PC-3 (cell line): Measurements from ENCODE around the gene ZFHX3. TPM values are rescaled to one million over a fixed set of nuclear protein-coding genes. Genes with fewer than 3 reads are reported as not detected.

Experiments used
- ATAC-seq: fragments of 200-7000 bp; cut with Tn5 transposase; 2 replicates; pipeline ENCODE4 v1.9.1; 2020; ENCODE audit warnings: mild to moderate bottlenecking, moderate library complexity
- BruUV-seq: library from RNA; stranded (reverse); fragments of 400-500 nt; replicated peaks from 2 replicates; lab custom pipeline; 2021; lab: Mats Ljungman, UMichigan
- CTCF ChIA-PET: fragments of 300-600 bp; sonication (Branson Sonifier 250); formaldehyde crosslinking; loops from one replicate; lab custom pipeline; 2022; ENCODE audit warnings: antibody characterized with exemption; lab: Charles Lee
- POLR2A ChIA-PET: fragments of 300-600 bp; sonication (Branson Sonifier 250); formaldehyde crosslinking; loops from one replicate; lab custom pipeline; 2022; ENCODE audit warnings: antibody characterized with exemption; ENCODE audit not compliant: unreplicated experiment; lab: Charles Lee
- DNase-seq: peaks from one replicate; pipeline ENCODE4 v3.0.0-alpha.2; 2015
- H2AFZ ChIP-seq: fragments of 300-600 bp; sonication (generic); 2 replicates; pipeline ENCODE4 v1.6.0; 2016; ENCODE audit warnings: antibody characterized with exemption, low read length
- H3F3A ChIP-seq: fragments of 300-600 bp; sonication (generic); one replicate; pipeline ENCODE4 v1.6.0; 2017; ENCODE audit warnings: antibody characterized with exemption, low read length, control low read depth, mild to moderate bottlenecking; ENCODE audit not compliant: unreplicated experiment
- H3K27ac ChIP-seq: fragments of 300-600 bp; sonication (generic); 2 replicates; pipeline ENCODE4 v1.5.1; 2016; ENCODE audit warnings: mild to moderate bottlenecking, low read length
- H3K27me3 ChIP-seq: fragments of 300-600 bp; sonication (generic); 2 replicates; pipeline ENCODE4 v1.6.1; 2016; ENCODE audit warnings: low read length, mixed read lengths
- H3K36me3 ChIP-seq: fragments of 300-600 bp; sonication (generic); 2 replicates; pipeline ENCODE4 v1.6.1; 2016; ENCODE audit warnings: low read depth, mixed run types, low read length, mixed read lengths
- H3K4me1 ChIP-seq: fragments of 300-600 bp; sonication (generic); 2 replicates; pipeline ENCODE4 v1.5.1; 2016; ENCODE audit warnings: low read length; ENCODE audit not compliant: insufficient read depth
- H3K4me2 ChIP-seq: fragments of 300-600 bp; sonication (generic); 2 replicates; pipeline ENCODE4 v1.6.0; 2016; ENCODE audit warnings: low read length
- H3K4me3 ChIP-seq: fragments of 300-600 bp; sonication (generic); 2 replicates; pipeline ENCODE4 v1.5.1; 2016; ENCODE audit warnings: mild to moderate bottlenecking, low read length, mixed read lengths
- H3K79me2 ChIP-seq: fragments of 300-600 bp; sonication (generic); 2 replicates; pipeline ENCODE4 v1.6.1; 2017; ENCODE audit warnings: low read length, mixed read lengths
- H3K9ac ChIP-seq: fragments of 300-600 bp; sonication (generic); 2 replicates; pipeline ENCODE4 v1.6.0; 2016; ENCODE audit warnings: mild to moderate bottlenecking, low read length
- H3K9me2 ChIP-seq: fragments of 300-600 bp; sonication (generic); replicated peaks from 2 replicates; pipeline ENCODE4 v1.6.1; 2016; ENCODE audit warnings: mixed run types, low read length, mixed read lengths
- H3K9me3 ChIP-seq: fragments of 300-600 bp; sonication (generic); 2 replicates; pipeline ENCODE4 v1.6.1; 2016; ENCODE audit warnings: low read length, mixed read lengths
- H4K20me1 ChIP-seq: fragments of 300-600 bp; sonication (generic); 2 replicates; pipeline ENCODE4 v1.6.1; 2016; ENCODE audit warnings: low read length, mixed read lengths
- CTCF ChIP-seq: fragments of 300-600 bp; sonication (generic); conservative IDR thresholded peaks from 2 replicates; pipeline ENCODE4 v1.5.1; 2017; ENCODE audit warnings: antibody characterized with exemption, low read depth, mild to moderate bottlenecking, low read length
- EZH2 ChIP-seq: fragments of 300-600 bp; sonication (generic); IDR thresholded peaks from one replicate; pipeline ENCODE4 v1.6.1; 2017; ENCODE audit warnings: antibody characterized with exemption, mild to moderate bottlenecking, low read length; ENCODE audit not compliant: unreplicated experiment
- EZH2phosphoT487 ChIP-seq: fragments of 300-600 bp; sonication (generic); IDR thresholded peaks from 2 replicates; pipeline ENCODE4 v1.6.1; 2018; ENCODE audit warnings: mild to moderate bottlenecking, antibody characterized with exemption, low read length, borderline replicate concordance
- intact Hi-C: fragments of 100-400 bp; cut with micrococcal nuclease; formaldehyde crosslinking; loops from 2 replicates; pipeline ENCODE4 v1.9.0; 2023
- total RNA-seq: library from RNA; depleted of rRNA; stranded (reverse); fragments of >200 nt; gene quantifications from 2 replicates; pipeline ENCODE4 v1.2.3, GENCODE V29; 2014

The ZFHX3 gene
- total RNA-seq, 1 experiment from 2014 or later = 3.5 TPM

DNA sequence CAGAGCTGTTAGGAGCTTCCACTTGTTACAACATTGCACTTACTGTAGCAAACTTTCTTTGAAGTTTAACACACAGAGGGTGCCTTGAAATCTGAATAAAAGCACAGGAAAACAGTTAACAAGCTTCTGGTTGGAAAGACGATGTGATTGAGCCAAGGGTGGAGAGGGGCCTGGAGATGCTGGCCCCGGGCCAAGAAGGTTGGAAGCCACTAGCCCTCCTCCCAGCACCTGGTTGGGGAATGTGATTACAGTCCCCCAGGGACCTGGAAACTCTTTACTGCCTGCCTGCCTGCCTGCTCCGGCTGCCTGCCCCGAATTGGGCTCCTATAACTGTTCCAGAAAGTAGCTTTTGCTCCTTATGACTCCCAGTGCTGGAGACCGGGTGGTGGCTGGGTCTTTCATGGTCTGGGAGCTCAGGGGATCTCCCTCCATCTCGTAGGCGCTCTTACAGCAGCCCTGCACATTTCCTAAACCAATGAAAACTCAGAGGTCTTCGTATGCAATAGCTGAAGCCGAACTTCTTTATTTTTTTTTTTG, 48.0 kb upstream of the ZFHX3 start:
- Histone ChIP-seq H3K79me2 (no peaks in the 10 kb centered on the region), H3K27me3 (no peaks in the 10 kb centered on the region), H3K27ac (peak overlapping the region; percentile 87), H3K9ac (peak overlapping the region; percentile 62), H3K9me2 (no peaks in the 10 kb centered on the region), H3K4me2 (peak overlapping the region; percentile 76), H3K4me3 (peak overlapping the region; percentile 24; the same call in 1 of the 2 replicates), H3F3A (no peaks in the 10 kb centered on the region), H4K20me1 (no peaks in the 10 kb centered on the region), H3K36me3 (no peaks in the 10 kb centered on the region), H3K9me3 (no peaks in the 10 kb centered on the region), H2AFZ (no peak overlapping the region), H3K4me1 (peaks cover 16% of the 10 kb centered on the region)
- ATAC-seq (peak; percentile 43), DNase-seq (peak; percentile 3)
- ChIA-PET CTCF (interaction anchor here (0.5 to 0.8 kb wide), 2 partner anchors 100 to 263 kb away, joined by 3 to 8 read pairs; no protein-coding TSS in a partner anchor), POLR2A (no interaction called here)
- intact Hi-C loops = no loop called here
- TF ChIP-seq EZH2 (no peak), EZH2phosphoT487 (no peak), CTCF (no peak)
- BruUV-seq = no TSS peak

DNA sequence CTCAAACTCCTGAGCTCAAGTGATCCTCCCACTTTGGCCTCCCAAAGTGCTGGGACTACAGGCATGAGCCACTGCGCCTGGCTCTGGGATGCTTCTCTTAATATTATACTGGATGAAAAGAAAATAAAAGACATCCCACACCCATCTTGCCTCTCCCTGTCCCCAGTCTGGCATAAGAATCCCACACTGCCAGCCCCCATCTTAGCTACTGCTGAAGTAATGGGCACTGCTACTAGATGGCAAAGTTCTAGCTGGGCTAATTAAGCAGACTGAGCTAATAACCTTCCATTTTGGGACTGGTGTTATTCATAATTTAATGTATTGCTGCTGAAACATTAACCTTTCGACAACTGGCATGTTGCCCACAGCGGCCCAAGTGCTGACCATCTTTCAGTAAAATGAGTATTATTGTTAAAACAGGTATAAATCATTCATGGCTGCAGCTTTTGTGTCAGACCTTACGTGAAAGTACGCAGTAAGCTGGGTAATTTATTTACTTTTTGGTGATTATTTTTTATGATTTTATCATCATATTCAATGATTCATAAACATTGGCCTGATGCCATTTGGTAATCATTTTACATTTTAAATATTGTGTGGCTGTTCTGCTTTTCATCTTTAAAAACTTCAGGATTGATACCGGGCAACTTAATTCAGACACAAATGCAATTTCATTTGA, 47.4 kb upstream of the ZFHX3 start:
- no peaks in the 10 kb centered on the region for H3K9me3 ChIP-seq
- TF ChIP-seq EZH2phosphoT487 = no peak
- no peak for TF ChIP-seq EZH2
- TF ChIP-seq CTCF = no peak
- ATAC-seq = peak; percentile 50
- H3K9me2 ChIP-seq = no peaks in the 10 kb centered on the region
- no peaks in the 10 kb centered on the region for H3K79me2 ChIP-seq
- ChIA-PET CTCF (interaction anchor here (0.5 to 0.8 kb wide), 2 partner anchors 101 to 263 kb away, joined by 3 to 8 read pairs; no protein-coding TSS in a partner anchor), POLR2A (no interaction called here)
- H3F3A ChIP-seq = no peaks in the 10 kb centered on the region
- H3K27ac ChIP-seq = peak overlapping the region; percentile 87
- H3K4me3 ChIP-seq = peak overlapping the region; percentile 24; the same call in 1 of the 2 replicates
- no peaks in the 10 kb centered on the region for H4K20me1 ChIP-seq
- no peaks in the 10 kb centered on the region for H3K36me3 ChIP-seq
- H3K4me1 ChIP-seq = peaks cover 16% of the 10 kb centered on the region
- no TSS peak for BruUV-seq
- H2AFZ ChIP-seq = 0 out of 2 replicates have a peak overlapping the region, but pooled peaks have one; percentile 39
- peak; percentile 61 for DNase-seq
- H3K4me2 ChIP-seq = peak overlapping the region; percentile 76
- H3K27me3 ChIP-seq = no peaks in the 10 kb centered on the region
- H3K9ac ChIP-seq = peak overlapping the region; percentile 62
- intact Hi-C loops = no loop called here

GRCh38 chr16:73094371-73094770, 46.4 kb upstream of the ZFHX3 start:
- H3K27ac ChIP-seq = peak overlapping the region; percentile 80; the same call in 1 of the 2 replicates
- no TSS peak for BruUV-seq
- no peak overlapping the region for H3K4me3 ChIP-seq
- peaks cover 16% of the 10 kb centered on the region for H3K4me1 ChIP-seq
- ATAC-seq = no peak
- H3K4me2 ChIP-seq = no peak overlapping the region
- ChIA-PET CTCF (no interaction called here), POLR2A (no interaction called here)
- no peaks in the 10 kb centered on the region for H3K9me2 ChIP-seq
- intact Hi-C loops = no loop called here
- no peaks in the 10 kb centered on the region for H3K79me2 ChIP-seq
- DNase-seq = no peak
- no peak overlapping the region for H2AFZ ChIP-seq
- no peaks in the 10 kb centered on the region for H3K27me3 ChIP-seq
- H3F3A ChIP-seq = no peaks in the 10 kb centered on the region
- no peaks in the 10 kb centered on the region for H3K36me3 ChIP-seq
- no peaks in the 10 kb centered on the region for H4K20me1 ChIP-seq
- no peak overlapping the region; the same call in 1 of the 2 replicates for H3K9ac ChIP-seq
- TF ChIP-seq EZH2phosphoT487 (no peak), CTCF (no peak), EZH2 (no peak)
- no peaks in the 10 kb centered on the region for H3K9me3 ChIP-seq
